ENCODE measurements around the gene SLC8A2. TPM values are rescaled to one million over a fixed set of nuclear protein-coding genes. Genes with fewer than 3 reads are reported as not detected.
"Not testable (repeated sequence)": the region's sequence is repeated elsewhere in the genome, so short reads cannot be mapped to it uniquely, and the experiment has no call there.

The SLC8A2 gene
- total RNA-seq, 2 experiments from 2014 or later, result 0.20 TPM; not detected in 1

GRCh38 chr19:47389150-47389556, 82.5 kb downstream of the SLC8A2 start:
- Mint-ChIP-seq H3K27ac (no peak overlapping the region), H3K4me1 (peaks cover 2% of the 10 kb centered on the region), H3K9me3 (no peaks in the 10 kb centered on the region), H3K4me3 (no peak overlapping the region), H3K36me3 (no peaks in the 10 kb centered on the region), H3K27me3 (peaks cover 14% of the 10 kb centered on the region)
- POLR2A ChIA-PET, result no interaction called here
- no peak for DNase-seq
- ATAC-seq (ENCODE audit: low read depth), result no peak

GRCh38 chr19:47388721-47389120, 83.0 kb downstream of the SLC8A2 start:
- H3K9me3 Mint-ChIP-seq; H3K4me1 Mint-ChIP-seq; H3K4me3 Mint-ChIP-seq; H3K36me3 Mint-ChIP-seq; H3K27ac Mint-ChIP-seq; POLR2A ChIA-PET; DNase-seq; ATAC-seq (ENCODE audit: low read depth): not testable (repeated sequence)
- H3K27me3 Mint-ChIP-seq, result peaks cover 13% of the 10 kb centered on the region

GRCh38 chr19:47387623-47388022, 84.1 kb downstream of the SLC8A2 start:
- H3K27ac Mint-ChIP-seq; H3K9me3 Mint-ChIP-seq; ATAC-seq (ENCODE audit: low read depth); H3K4me3 Mint-ChIP-seq; H3K27me3 Mint-ChIP-seq; DNase-seq; H3K36me3 Mint-ChIP-seq; H3K4me1 Mint-ChIP-seq; POLR2A ChIA-PET: not testable (repeated sequence)

- DNase-seq; H3K27me3 Mint-ChIP-seq; ATAC-seq (ENCODE audit: low read depth); H3K36me3 Mint-ChIP-seq; H3K9me3 Mint-ChIP-seq; H3K4me3 Mint-ChIP-seq; H3K27ac Mint-ChIP-seq: not testable (repeated sequence)
- peaks cover 13% of the 10 kb centered on the region for H3K4me1 Mint-ChIP-seq
- POLR2A ChIA-PET, result interaction anchor here (0.7 kb wide), 1 partner anchor 13 kb away, joined by 4 read pairs; no protein-coding TSS in a partner anchor
These were observed 85.1 kb downstream of the SLC8A2 start for GRCh38 chr19:47386582-47386981.

DNA sequence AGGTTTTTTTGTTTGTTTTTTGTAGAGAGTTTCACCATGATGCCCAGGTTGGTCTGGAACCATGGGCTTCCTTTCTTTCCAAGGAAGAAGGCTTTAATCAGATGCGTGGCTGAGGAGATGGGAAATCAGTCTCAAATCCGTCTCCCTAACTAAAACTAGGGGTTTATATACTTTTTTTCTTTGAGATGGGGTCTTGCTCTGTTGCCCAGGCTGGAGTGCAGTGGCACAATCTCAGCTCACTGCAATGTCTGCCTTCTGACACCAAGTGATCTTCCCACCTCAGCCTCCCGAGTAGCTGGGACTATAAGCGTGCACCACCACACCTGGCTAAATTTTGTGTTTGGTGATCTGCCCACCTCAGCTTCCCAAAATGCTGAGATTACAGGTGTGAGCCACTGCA, 87.2 kb downstream of the SLC8A2 start:
- H3K27ac Mint-ChIP-seq; H3K36me3 Mint-ChIP-seq; H3K4me3 Mint-ChIP-seq; H3K9me3 Mint-ChIP-seq; ATAC-seq (ENCODE audit: low read depth); H3K27me3 Mint-ChIP-seq; POLR2A ChIA-PET; DNase-seq: not testable (repeated sequence)
- peaks cover 16% of the 10 kb centered on the region for H3K4me1 Mint-ChIP-seq

DNA sequence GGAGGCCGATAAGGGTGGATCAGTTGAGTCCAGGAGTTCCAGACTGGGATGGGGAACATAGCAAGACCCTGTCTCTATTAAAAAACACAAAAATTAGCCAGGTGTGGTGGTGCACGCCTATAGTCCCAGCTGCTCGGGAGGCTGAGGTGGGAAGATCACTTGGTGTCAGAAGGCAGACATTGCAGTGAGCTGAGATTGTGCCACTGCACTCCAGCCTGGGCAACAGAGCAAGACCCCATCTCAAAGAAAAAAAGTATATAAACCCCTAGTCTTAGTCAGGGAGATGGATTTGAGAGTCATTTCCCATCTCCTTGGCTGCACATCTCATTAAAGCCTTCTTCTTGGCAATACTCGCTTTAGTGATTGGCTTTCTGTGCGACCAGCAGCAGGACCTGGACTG, 87.8 kb downstream of the SLC8A2 start:
- DNase-seq; H3K27ac Mint-ChIP-seq; H3K9me3 Mint-ChIP-seq; POLR2A ChIA-PET; H3K4me3 Mint-ChIP-seq; H3K27me3 Mint-ChIP-seq; H3K36me3 Mint-ChIP-seq; ATAC-seq (ENCODE audit: low read depth): not testable (repeated sequence)
- peaks cover 16% of the 10 kb centered on the region for H3K4me1 Mint-ChIP-seq

DNA sequence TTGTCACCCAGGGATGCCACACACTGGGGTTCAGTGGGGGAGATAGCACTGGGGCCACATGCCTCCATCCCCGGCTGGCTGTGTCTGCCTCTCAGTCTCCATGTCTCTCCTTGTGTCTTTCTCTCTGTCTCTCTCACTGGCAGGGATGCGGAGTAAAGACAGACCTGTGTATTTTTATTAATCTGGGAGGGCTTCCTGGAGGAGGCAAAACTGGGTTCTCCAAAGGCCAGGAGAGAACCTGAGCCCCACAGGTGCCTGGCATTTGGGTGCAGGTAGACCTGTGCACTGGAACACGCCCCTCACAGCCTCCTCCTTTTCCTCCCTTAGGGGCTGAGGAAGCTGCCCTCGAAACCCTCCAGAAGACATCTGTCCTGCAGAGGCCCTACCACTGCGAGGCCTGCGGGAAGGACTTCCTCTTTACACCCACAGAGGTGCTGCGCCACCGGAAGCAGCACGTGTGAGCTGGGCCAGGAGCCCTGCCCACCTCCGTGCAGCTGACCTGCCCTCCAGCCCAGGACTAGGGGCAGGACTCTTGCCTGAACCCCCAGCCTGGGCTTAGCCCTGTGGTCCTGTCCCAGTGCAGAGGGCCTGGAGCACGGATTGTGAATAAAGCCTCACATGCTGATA, 89.9 kb downstream of the SLC8A2 start:
- POLR2A ChIA-PET, result no interaction called here
- peak; percentile 57 for DNase-seq
- H3K27ac Mint-ChIP-seq, result peak overlapping the region; percentile 68
- ATAC-seq (ENCODE audit: low read depth), result peak; percentile 80
- peaks cover 16% of the 10 kb centered on the region for H3K4me1 Mint-ChIP-seq
- peaks cover 9% of the 10 kb centered on the region for H3K36me3 Mint-ChIP-seq
- H3K27me3 Mint-ChIP-seq, result no peaks in the 10 kb centered on the region
- no peak overlapping the region for H3K4me3 Mint-ChIP-seq
- H3K9me3 Mint-ChIP-seq, result no peaks in the 10 kb centered on the region

DNA sequence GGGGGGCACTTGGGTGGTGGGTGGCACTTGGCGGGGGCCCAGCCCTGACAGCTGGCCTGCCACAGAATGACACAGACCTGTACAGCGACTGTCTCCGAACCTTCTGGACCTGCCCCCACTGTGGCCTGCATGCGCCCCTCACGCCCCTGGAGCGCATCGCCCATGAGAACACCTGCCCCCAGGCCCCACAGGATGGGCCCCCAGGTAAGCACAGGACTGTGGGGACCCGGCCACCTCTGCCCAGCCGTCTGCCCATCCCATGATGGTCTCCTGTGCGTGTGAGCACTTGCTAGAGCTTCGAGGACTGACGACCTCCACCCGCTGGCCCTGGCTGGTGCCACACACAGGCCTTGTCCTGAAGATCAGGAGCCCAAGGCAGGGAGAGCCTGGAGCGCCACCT, 90.6 kb downstream of the SLC8A2 start:
- H3K4me1 Mint-ChIP-seq, result peaks cover 16% of the 10 kb centered on the region
- H3K27ac Mint-ChIP-seq, result no peak overlapping the region
- H3K9me3 Mint-ChIP-seq, result no peaks in the 10 kb centered on the region
- no peak for ATAC-seq (ENCODE audit: low read depth)
- no peaks in the 10 kb centered on the region for H3K27me3 Mint-ChIP-seq
- H3K4me3 Mint-ChIP-seq, result no peak overlapping the region
- DNase-seq, result no peak
- H3K36me3 Mint-ChIP-seq, result peaks cover 9% of the 10 kb centered on the region
- POLR2A ChIA-PET, result no interaction called here

- no peak for ATAC-seq (ENCODE audit: low read depth)
- Mint-ChIP-seq H3K27ac (peak overlapping the region; percentile 48), H3K9me3 (no peaks in the 10 kb centered on the region), H3K27me3 (no peaks in the 10 kb centered on the region), H3K4me1 (peaks cover 16% of the 10 kb centered on the region), H3K36me3 (peaks cover 9% of the 10 kb centered on the region), H3K4me3 (no peak overlapping the region)
- DNase-seq, result no peak
- POLR2A ChIA-PET, result interaction anchor here (0.5 kb wide), 1 partner anchor 421 kb away, joined by 3 read pairs; no protein-coding TSS in a partner anchor
These were observed 91.1 kb downstream of the SLC8A2 start for GRCh38 chr19:47380559-47380958.

DNA sequence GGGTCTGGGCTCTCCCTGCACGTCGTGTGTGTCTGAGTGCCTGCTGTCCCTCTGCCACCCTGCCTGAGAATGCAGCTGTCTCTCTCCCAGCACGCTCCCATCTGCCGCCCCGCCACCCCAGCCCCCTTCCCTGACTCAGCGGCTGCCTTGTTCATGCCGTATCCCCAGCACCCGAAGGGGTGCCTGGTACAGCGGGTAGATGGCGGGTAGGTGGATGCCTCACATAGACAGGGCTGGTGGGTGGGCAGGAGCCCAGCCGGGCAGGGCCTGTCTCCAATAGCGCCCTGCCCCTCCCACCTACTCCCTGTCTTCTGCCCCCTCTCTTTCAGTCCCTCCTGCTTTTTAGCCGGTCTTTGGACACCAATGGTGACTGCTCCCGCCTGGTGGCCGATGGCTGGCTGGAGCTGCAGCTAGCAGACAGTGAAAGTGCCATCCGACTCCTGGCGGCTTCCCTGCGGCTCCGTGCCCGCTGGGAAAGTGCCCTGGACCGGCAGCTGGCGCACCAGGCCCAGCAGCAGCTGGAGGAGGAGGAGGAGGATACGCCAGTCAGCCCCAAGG, 92.2 kb downstream of the SLC8A2 start:
- peaks cover 9% of the 10 kb centered on the region for H3K36me3 Mint-ChIP-seq
- DNase-seq, result no peak
- POLR2A ChIA-PET, result no interaction called here
- H3K4me1 Mint-ChIP-seq, result peaks cover 16% of the 10 kb centered on the region
- H3K4me3 Mint-ChIP-seq, result no peak overlapping the region
- ATAC-seq (ENCODE audit: low read depth), result no peak
- no peaks in the 10 kb centered on the region for H3K9me3 Mint-ChIP-seq
- no peak overlapping the region for H3K27ac Mint-ChIP-seq
- no peaks in the 10 kb centered on the region for H3K27me3 Mint-ChIP-seq

DNA sequence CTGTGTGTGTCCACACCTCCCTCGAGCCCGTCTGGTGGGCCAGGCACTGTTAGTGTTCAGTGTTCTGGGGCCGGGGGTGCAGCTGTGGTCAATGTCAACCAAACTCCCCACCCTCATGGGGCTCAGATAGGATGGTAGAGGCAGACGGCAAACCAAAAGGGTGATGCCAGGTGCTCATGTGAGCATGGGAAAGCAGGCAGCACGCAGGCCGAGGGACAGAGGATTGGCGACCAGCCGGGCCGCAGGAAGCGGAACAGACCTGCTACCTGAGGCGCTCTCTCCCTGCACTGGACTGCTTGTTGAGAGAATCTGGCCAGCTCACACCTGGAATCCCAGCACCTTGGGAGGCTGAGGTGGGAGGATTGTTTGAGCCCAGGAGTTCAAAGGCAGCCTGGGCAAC, 93.4 kb downstream of the SLC8A2 start:
- ATAC-seq (ENCODE audit: low read depth) (no peak), DNase-seq (no peak)
- peaks cover 9% of the 10 kb centered on the region for H3K36me3 Mint-ChIP-seq
- no peaks in the 10 kb centered on the region for H3K27me3 Mint-ChIP-seq
- H3K27ac Mint-ChIP-seq, result peak overlapping the region; percentile 38
- H3K4me1 Mint-ChIP-seq, result peaks cover 15% of the 10 kb centered on the region
- H3K4me3 Mint-ChIP-seq, result no peak overlapping the region
- POLR2A ChIA-PET, result no interaction called here
- H3K9me3 Mint-ChIP-seq, result no peaks in the 10 kb centered on the region

Other genes with a start within 250 kb of the SLC8A2 start
- 10 to 100 TPM; 29.5 to 29.9 TPM for gene BBC3, start 240.7 kb downstream of the SLC8A2 start, total RNA-seq
- 10 to 100 TPM; 37.8 to 39.6 TPM for gene CCDC9, start 215.4 kb downstream of the SLC8A2 start, total RNA-seq
- gene INAFM1, start 197.0 kb downstream of the SLC8A2 start, total RNA-seq, result 10 to 100 TPM; 14.2 to 15.4 TPM
- gene C5AR1, start 162.0 kb downstream of the SLC8A2 start, total RNA-seq, result 1 to 10 TPM; 4.0 to 4.6 TPM
- under 1 TPM; 0.72 to 0.85 TPM for gene C5AR2, start 139.7 kb downstream of the SLC8A2 start, total RNA-seq
- 10 to 100 TPM; 13.3 to 15.3 TPM for gene DHX34, start 122.6 kb downstream of the SLC8A2 start, total RNA-seq
- under 1 TPM in 1 of 2 experiments, not detected in 1; 0.68 TPM for gene MEIS3, start 52.4 kb downstream of the SLC8A2 start, total RNA-seq
- gene KPTN, start 12.3 kb upstream of the SLC8A2 start, total RNA-seq, result 1 to 10 TPM; 8.0 to 8.6 TPM
- gene NAPA, start 43.2 kb upstream of the SLC8A2 start, total RNA-seq, result 100 to 1,000 TPM in 1 of 2 experiments, 10 to 100 TPM in 1; 96.4 to 103 TPM
- 1 to 10 TPM in 1 of 2 experiments, under 1 TPM in 1; 0.30 to 1.2 TPM for gene ZNF541, start 101.3 kb upstream of the SLC8A2 start, total RNA-seq
- gene BICRA, start 137.2 kb upstream of the SLC8A2 start, total RNA-seq, result 10 to 100 TPM; 22.6 to 28.4 TPM
- under 1 TPM; 0.22 to 0.23 TPM for gene EHD2, start 241.5 kb upstream of the SLC8A2 start, total RNA-seq